ENCODE measurements around the gene VAC14.

GRCh38 chr16:70657956-70658355 lies 143.0 kb downstream of the VAC14 start:
- TF ChIP-seq SMC3 (conservative IDR thresholded peaks at IDR 0.05; ENCODE audit: poor library complexity) (no peak), POLR2AphosphoS5 (IDR thresholded peaks at IDR 0.05) (no peak), EZH2 (IDR thresholded peaks at IDR 0.05; ENCODE audit: borderline replicate concordance, insufficient read depth, low read length, poor library complexity, severe bottlenecking) (no peak)
- TF ChIP-seq, protein P1, sequence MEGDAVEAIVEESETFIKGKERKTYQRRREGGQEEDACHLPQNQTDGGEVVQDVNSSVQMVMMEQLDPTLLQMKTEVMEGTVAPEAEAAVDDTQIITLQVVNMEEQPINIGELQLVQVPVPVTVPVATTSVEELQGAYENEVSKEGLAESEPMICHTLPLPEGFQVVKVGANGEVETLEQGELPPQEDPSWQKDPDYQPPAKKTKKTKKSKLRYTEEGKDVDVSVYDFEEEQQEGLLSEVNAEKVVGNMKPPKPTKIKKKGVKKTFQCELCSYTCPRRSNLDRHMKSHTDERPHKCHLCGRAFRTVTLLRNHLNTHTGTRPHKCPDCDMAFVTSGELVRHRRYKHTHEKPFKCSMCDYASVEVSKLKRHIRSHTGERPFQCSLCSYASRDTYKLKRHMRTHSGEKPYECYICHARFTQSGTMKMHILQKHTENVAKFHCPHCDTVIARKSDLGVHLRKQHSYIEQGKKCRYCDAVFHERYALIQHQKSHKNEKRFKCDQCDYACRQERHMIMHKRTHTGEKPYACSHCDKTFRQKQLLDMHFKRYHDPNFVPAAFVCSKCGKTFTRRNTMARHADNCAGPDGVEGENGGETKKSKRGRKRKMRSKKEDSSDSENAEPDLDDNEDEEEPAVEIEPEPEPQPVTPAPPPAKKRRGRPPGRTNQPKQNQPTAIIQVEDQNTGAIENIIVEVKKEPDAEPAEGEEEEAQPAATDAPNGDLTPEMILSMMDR (IDR thresholded peaks at IDR 0.05; ENCODE audit: poor library complexity, severe bottlenecking), result no peak
